HL-60 (cell line): ENCODE results near the gene PDE1C.
A peak's percentile ranks its signal among the peaks of the same experiment; 100 is the strongest.

Experiments used
- DNase-seq, 2 experiments: peaks; one replicate each; pipeline ENCODE4 v3.0.0-alpha.2; 2010 to 2020; ENCODE audit warnings: low read depth in 1 of 2, low spot score in 1 of 2
- H3K27ac ChIP-seq: fragments of 250-450 bp; sonication (Bioruptor Pico); replicated peaks from 2 replicates; pipeline ENCODE4 v1.5.1; 2020; ENCODE audit warnings: mild to moderate bottlenecking, moderate library complexity
- H3K27me3 ChIP-seq: fragments of 250-450 bp; sonication (Bioruptor Pico); 2 replicates; pipeline ENCODE4 v1.5.1; 2021; ENCODE audit warnings: mild to moderate bottlenecking, moderate library complexity; ENCODE audit not compliant: insufficient read depth, poor library complexity, severe bottlenecking
- H3K4me3 ChIP-seq: replicated peaks from 2 replicates; pipeline ENCODE4 v1.5.1; 2011; ENCODE audit warnings: mild to moderate bottlenecking, control low read depth, low read length; ENCODE audit not compliant: insufficient read depth
- GABPA ChIP-seq: IDR thresholded peaks from 2 replicates; pipeline ENCODE4 v1.6.1; 2012; ENCODE audit warnings: low read depth
- POLR2AphosphoS5 ChIP-seq: IDR thresholded peaks from 2 replicates; pipeline ENCODE4 v1.6.1; 2012; ENCODE audit warnings: low read depth
- REST ChIP-seq: IDR thresholded peaks from 2 replicates; pipeline ENCODE4 v1.6.1; 2012; ENCODE audit warnings: low read depth; ENCODE audit not compliant: insufficient replicate concordance
- SPI1 ChIP-seq: IDR thresholded peaks from 2 replicates; pipeline ENCODE4 v1.6.1; 2012; ENCODE audit warnings: low read depth, mild to moderate bottlenecking, borderline replicate concordance
- TF ChIP-seq, protein P1 (sequence below): IDR thresholded peaks from one replicate; pipeline ENCODE4 v1.5.1; 2011; ENCODE audit warnings: low read length, control low read depth, inconsistent platforms; ENCODE audit not compliant: insufficient read depth

The PDE1C gene

GRCh38 chr7:31811650-31812461 is 258.4 kb downstream of the PDE1C start:
- Histone ChIP-seq H3K27ac (peak overlapping the region; percentile 86), H3K4me3 (no peak overlapping the region), H3K27me3 (no peaks in the 10 kb centered on the region)
- DNase-seq, result peak; percentile 81 to 90
- TF ChIP-seq GABPA (peak; percentile 36; the same call in 1 of the 2 replicates), REST (no peak), POLR2AphosphoS5 (no peak), SPI1 (peak; percentile 77)
- TF ChIP-seq, protein P1, sequence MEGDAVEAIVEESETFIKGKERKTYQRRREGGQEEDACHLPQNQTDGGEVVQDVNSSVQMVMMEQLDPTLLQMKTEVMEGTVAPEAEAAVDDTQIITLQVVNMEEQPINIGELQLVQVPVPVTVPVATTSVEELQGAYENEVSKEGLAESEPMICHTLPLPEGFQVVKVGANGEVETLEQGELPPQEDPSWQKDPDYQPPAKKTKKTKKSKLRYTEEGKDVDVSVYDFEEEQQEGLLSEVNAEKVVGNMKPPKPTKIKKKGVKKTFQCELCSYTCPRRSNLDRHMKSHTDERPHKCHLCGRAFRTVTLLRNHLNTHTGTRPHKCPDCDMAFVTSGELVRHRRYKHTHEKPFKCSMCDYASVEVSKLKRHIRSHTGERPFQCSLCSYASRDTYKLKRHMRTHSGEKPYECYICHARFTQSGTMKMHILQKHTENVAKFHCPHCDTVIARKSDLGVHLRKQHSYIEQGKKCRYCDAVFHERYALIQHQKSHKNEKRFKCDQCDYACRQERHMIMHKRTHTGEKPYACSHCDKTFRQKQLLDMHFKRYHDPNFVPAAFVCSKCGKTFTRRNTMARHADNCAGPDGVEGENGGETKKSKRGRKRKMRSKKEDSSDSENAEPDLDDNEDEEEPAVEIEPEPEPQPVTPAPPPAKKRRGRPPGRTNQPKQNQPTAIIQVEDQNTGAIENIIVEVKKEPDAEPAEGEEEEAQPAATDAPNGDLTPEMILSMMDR, result no peak

DNA sequence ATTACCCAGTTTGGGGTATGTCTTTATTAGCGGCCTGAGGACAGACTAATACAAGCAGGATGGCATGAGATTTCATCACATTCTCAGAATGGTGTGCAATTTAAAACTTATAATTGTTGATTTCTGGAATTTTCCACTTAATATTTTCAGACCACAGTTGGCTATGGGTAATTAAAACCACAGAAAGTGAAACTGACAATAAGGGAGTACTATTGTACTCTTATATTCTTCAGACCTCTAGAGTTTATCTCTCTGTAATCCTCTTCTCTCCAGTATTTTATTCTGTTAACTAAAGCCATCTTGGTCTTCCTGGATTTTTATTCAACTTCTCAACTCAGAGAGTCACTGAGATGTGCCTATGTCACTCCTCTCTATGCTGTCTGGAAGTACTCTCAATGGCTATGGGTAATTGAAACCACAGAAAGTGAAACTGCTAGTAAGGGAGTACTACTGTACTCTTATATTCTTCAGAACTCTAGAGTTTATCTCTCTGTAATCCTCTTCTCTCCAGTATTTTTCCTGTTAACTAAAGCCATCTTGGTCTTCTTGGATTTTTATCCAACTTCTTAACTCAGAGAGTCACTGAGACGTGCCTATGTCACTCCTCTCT is 264.9 kb downstream of the PDE1C start:
- no peak for DNase-seq
- Histone ChIP-seq H3K4me3 (no peak overlapping the region), H3K27me3 (no peaks in the 10 kb centered on the region), H3K27ac (no peak overlapping the region)
- TF ChIP-seq SPI1, result no peak
- TF ChIP-seq GABPA, result no peak
- TF ChIP-seq, protein P1, result no peak
- TF ChIP-seq POLR2AphosphoS5, result no peak
- TF ChIP-seq REST, result no peak

GRCh38 chr7:31796375-31796774 is 273.8 kb downstream of the PDE1C start:
- DNase-seq, result no peak
- Histone ChIP-seq H3K27me3 (no peaks in the 10 kb centered on the region), H3K4me3 (no peak overlapping the region), H3K27ac (no peak overlapping the region)
- TF ChIP-seq GABPA, result no peak
- no peak for TF ChIP-seq SPI1
- TF ChIP-seq REST, result no peak
- no peak for TF ChIP-seq POLR2AphosphoS5
- TF ChIP-seq, protein P1, result no peak
